ENCODE data around the gene RPSA. TPM values are rescaled to one million over a fixed set of nuclear protein-coding genes. Genes with fewer than 3 reads are reported as not detected.
"Not testable (repeated sequence)": the region's sequence is repeated elsewhere in the genome, so short reads cannot be mapped to it uniquely, and the experiment has no call there.

RPSA gene
- polyA plus RNA-seq, 2 of the 4 experiments (the other 2 are of a cell fraction) = 2,484 to 3,141 TPM

GRCh38 chr3:39362192-39362591 lies 44.3 kb upstream of the RPSA start:
- WGBS (ENCODE audit: missing lambda C conversion rate) = 21% methylated on average over 3 of the region's 3 CpGs
- ATAC-seq (no peak), DNase-seq (ENCODE audit: low read depth in 1 of 2, low spot score in 1 of 2) (no peak), FAIRE-seq (no peak)
- Histone ChIP-seq H3K9me3 (no peaks in the 10 kb centered on the region), H3K4me1 (no peaks in the 10 kb centered on the region), H3K4me3 (no peak overlapping the region), H3K4me2 (no peak overlapping the region), H3K27ac (no peak overlapping the region)
- TF ChIP-seq CHD4 (IDR thresholded peaks at IDR 0.05; ENCODE audit: borderline replicate concordance) (no peak), RFX5 (IDR thresholded peaks at IDR 0.05) (no peak), NFE2L2 (conservative IDR thresholded peaks at IDR 0.05; ENCODE audit: low read length) (no peak), KDM1A (IDR thresholded peaks at IDR 0.05; ENCODE audit: low read depth) (no peak), HDAC2 (IDR thresholded peaks at IDR 0.05) (no peak), JUNB (IDR thresholded peaks at IDR 0.05) (no peak)
- TF ChIP-seq, protein P1, sequence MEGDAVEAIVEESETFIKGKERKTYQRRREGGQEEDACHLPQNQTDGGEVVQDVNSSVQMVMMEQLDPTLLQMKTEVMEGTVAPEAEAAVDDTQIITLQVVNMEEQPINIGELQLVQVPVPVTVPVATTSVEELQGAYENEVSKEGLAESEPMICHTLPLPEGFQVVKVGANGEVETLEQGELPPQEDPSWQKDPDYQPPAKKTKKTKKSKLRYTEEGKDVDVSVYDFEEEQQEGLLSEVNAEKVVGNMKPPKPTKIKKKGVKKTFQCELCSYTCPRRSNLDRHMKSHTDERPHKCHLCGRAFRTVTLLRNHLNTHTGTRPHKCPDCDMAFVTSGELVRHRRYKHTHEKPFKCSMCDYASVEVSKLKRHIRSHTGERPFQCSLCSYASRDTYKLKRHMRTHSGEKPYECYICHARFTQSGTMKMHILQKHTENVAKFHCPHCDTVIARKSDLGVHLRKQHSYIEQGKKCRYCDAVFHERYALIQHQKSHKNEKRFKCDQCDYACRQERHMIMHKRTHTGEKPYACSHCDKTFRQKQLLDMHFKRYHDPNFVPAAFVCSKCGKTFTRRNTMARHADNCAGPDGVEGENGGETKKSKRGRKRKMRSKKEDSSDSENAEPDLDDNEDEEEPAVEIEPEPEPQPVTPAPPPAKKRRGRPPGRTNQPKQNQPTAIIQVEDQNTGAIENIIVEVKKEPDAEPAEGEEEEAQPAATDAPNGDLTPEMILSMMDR (IDR thresholded peaks at IDR 0.05) = no peak
- ChIA-PET CTCF (interaction anchor here (1.3 kb wide), 1 partner anchor 16 kb away, joined by 3 read pairs; no protein-coding TSS in a partner anchor), POLR2A (no interaction called here)

DNA sequence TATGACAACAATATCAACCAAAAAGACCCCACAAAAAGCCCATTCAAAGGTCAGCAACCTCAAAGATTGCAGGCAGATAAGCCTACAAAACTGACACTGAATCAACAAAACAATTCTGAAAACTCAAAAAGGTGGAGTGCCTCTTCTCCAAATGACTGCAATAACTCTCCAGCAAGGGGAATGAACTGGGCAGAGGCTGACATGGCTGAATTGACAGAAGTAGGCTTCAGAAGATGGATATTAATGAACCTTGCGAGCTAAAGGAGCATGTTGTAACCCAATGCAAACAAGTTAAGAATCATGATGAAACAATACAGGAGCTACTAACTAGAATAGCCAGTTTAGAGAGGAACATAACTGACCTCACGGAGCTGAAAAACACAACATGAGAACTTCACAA lies 43.7 kb upstream of the RPSA start:
- POLR2A ChIA-PET = no interaction called here
- 31% methylated on average over 2 of the region's 2 CpGs for WGBS (ENCODE audit: missing lambda C conversion rate)
- H3K4me1 ChIP-seq = no peaks in the 10 kb centered on the region
- H3K4me2 ChIP-seq = no peak overlapping the region
- no peak for DNase-seq (ENCODE audit: low read depth in 1 of 2, low spot score in 1 of 2)
- ATAC-seq = no peak
- CTCF ChIA-PET = interaction anchor here (1.3 kb wide), 1 partner anchor 15 kb away, joined by 3 read pairs; no protein-coding TSS in a partner anchor
- H3K9me3 ChIP-seq = no peaks in the 10 kb centered on the region
- H3K4me3 ChIP-seq = no peak overlapping the region
- TF ChIP-seq HEYL (CRISPR knock-in tag; IDR thresholded peaks at IDR 0.05) (no peak), PHF8 (IDR thresholded peaks at IDR 0.05; ENCODE audit: borderline replicate concordance, low read depth) (no peak), CHD2 (IDR thresholded peaks at IDR 0.05; ENCODE audit: low read length, partially characterized antibody) (no peak), JUN (IDR thresholded peaks at IDR 0.05) (no peak), RCOR1 (IDR thresholded peaks at IDR 0.05; ENCODE audit: low read depth, low read length) (no peak), FOSL2 (IDR thresholded peaks at IDR 0.05) (no peak), FOSL2 (CRISPR knock-in tag; IDR thresholded peaks at IDR 0.05) (no peak), POLR2A (IDR thresholded peaks at IDR 0.05; ENCODE audit: low read length) (no peak), CEBPB (IDR thresholded peaks at IDR 0.05) (no peak), EHMT2 (IDR thresholded peaks at IDR 0.05; ENCODE audit: low read depth) (no peak), SREBF2 (IDR thresholded peaks at IDR 0.05) (no peak)
- no peak overlapping the region for H3K27ac ChIP-seq
- no peak for FAIRE-seq

DNA sequence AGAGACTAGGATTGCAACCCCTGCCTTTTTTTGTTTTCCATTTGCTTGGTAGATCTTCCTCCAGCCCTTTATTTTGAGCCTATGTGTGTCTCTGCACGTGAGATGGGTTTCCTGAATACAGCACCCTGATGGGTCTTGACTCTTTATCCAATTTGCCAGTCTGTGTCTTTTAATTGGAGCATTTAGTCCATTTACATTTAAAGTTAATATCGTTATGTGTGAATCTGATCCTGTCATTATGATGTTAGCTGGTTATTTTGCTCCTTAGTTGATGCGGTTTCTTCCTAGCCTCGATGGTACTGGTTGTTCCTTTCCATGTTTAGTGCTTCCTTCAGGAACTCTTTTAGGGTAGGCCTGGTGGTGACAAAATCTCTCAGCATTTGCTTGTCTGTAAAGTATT lies 36.1 kb upstream of the RPSA start:
- ATAC-seq; H3K4me1 ChIP-seq; H3K4me2 ChIP-seq; H3K4me3 ChIP-seq; POLR2A ChIA-PET; H3K9me3 ChIP-seq; FAIRE-seq; DNase-seq (ENCODE audit: low read depth in 1 of 2, low spot score in 1 of 2); CTCF ChIA-PET; H3K27ac ChIP-seq: not testable (repeated sequence)
- WGBS (ENCODE audit: missing lambda C conversion rate) = 14% methylated on average over 4 of the region's 4 CpGs

DNA sequence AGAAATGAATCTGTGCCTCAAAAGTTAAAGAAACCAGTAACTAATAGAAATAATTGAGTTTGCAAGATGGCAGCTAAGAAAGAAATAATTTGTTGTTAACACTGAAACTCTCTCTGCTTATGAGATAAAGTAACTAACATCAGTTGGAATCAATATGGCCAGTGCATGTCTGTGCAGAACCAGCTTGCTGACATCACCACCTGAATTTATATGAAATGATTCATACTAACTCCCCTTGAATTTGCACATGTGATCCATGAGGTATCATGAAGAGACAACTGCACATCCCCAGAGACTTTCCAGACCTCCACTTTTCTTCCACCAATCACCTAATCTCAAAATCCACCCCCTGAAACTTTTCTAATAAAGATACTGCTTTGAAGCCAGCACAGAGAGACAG lies 33.7 kb upstream of the RPSA start:
- H3K4me3 ChIP-seq = no peak overlapping the region
- ChIA-PET POLR2A (no interaction called here), CTCF (interaction anchor here (0.9 kb wide), 1 partner anchor 98 kb away, joined by 3 read pairs; no protein-coding TSS in a partner anchor)
- H3K4me2 ChIP-seq = no peak overlapping the region
- H3K9me3 ChIP-seq = no peaks in the 10 kb centered on the region
- no peak overlapping the region for H3K27ac ChIP-seq
- no peak for FAIRE-seq
- TF ChIP-seq POLR2AphosphoS2 (conservative IDR thresholded peaks at IDR 0.05; ENCODE audit: low read length) (no peak), EHF (CRISPR knock-in tag; IDR thresholded peaks at IDR 0.05) (no peak), SMC3 (IDR thresholded peaks at IDR 0.05) (no peak), RNF2 (IDR thresholded peaks at IDR 0.05; ENCODE audit: borderline replicate concordance, low read depth) (no peak), PHF8 (IDR thresholded peaks at IDR 0.05; ENCODE audit: borderline replicate concordance, low read depth) (no peak), NPAS2 (CRISPR knock-in tag; IDR thresholded peaks at IDR 0.05; ENCODE audit: borderline replicate concordance) (no peak), TFCP2L1 (CRISPR knock-in tag; IDR thresholded peaks at IDR 0.05) (no peak), ZC3H11A (IDR thresholded peaks at IDR 0.05) (no peak), ZNF302 (CRISPR knock-in tag; IDR thresholded peaks at IDR 0.05) (no peak), KDM1A (IDR thresholded peaks at IDR 0.05; ENCODE audit: low read depth) (no peak), HEYL (CRISPR knock-in tag; IDR thresholded peaks at IDR 0.05) (no peak)
- TF ChIP-seq, protein P2, sequence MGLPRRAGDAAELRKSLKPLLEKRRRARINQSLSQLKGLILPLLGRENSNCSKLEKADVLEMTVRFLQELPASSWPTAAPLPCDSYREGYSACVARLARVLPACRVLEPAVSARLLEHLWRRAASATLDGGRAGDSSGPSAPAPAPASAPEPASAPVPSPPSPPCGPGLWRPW (IDR thresholded peaks at IDR 0.05) = no peak
- no peaks in the 10 kb centered on the region for H3K4me1 ChIP-seq
- DNase-seq (ENCODE audit: low read depth in 1 of 2, low spot score in 1 of 2) = no peak
- ATAC-seq = no peak
